NCI-H774 (cell line): Measurements from ENCODE around the gene PEPD.

Source experiments
- DNase-seq: peaks from one replicate; lab custom pipeline; 2025; lab: John Stamatoyannopoulos, UW

Gene PEPD

DNA sequence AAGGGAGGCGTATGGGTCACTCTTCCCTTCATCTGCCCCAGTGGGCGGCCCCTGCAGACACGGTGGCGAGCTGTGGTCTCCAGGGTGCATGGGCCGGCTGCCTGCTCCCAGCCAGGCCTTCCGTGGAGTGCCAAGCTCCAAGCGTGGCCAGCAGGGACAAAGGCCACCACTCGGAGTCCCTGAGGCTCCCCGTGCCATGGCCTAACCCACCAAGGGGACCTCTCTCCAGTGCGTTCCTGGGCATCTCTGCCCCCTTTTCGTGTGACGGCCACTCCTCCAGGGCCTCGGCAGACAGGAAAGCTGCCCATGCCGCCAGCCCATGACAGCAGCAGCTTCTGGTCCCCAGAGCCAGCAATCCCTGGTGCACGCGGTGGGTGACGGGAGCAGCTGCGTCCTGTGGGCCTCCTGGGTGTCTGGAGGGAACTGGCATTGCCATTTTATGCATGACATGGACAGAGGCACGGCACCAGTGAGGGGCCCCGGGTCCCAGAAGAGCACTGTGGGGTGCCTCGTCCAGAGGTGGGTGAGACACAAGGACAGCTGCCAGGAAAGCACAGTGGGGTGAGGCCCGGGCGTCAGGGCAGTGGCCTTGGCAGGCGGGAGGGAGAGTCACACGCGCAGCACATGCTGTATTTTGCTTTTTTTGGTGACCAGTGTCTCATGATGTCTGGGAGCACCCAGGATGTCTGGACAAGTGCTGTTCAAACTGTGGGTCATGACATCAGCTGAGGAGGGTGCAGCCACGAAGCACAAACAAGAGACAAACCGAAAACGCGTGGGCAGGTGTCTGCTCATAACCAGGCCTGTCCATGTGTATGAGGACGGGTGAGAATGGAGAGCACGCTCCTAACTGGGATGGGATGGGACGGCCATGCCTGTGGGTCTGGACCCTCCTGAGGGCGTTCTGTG is 115.8 kb downstream of the PEPD start:
- DNase-seq: no peak

DNA sequence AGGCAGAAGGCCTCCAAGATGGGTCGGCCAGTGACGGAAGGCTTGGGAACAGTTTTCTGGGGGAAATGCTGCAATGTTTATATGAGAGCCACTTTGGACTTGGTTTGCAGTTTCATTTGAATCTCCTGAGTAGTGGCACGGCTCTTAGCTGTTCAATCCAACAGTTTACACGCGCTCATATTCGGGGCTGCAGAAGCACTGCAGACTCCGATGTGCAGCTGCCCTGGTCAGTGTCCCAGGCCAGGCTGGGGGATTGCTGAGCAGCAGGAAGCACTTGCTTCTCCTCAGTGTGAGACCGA is 116.4 kb downstream of the PEPD start:
- DNase-seq: no peak

DNA sequence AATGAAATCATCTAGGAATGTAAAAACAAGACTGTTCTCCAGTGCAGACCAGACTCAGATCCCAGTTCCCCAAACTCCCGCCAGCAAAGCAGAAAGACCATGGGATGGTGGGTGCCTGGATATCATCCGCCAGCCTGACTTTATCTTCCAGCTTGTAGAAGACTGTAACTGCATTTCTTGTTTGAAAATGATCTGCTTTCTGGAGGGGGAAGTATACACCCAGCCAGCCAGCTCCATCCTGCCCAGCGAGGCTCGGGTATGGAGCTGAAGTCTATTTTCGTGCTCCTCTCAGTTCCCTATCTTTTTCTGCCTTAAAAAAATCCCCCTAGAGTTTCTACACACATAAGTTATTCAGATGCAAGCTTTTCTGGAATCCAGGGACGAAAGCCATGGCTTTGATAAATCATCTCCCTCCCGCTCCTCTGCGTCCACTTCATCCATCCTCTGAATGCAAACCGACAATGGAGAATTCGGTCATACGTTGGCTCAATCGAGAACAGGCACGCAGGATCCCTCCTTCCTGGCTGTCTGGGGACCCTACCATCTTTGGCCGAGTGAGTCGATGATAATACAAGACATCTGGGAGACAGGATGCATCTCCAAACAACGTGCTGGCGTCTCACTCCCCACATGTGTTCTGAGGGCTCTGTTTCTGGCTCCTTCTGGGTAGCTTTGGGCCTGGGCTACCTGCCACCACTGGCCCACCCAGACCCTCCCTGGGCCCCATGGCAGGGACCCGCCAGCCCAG is 116.9 kb downstream of the PEPD start:
- DNase-seq: no peak

DNA sequence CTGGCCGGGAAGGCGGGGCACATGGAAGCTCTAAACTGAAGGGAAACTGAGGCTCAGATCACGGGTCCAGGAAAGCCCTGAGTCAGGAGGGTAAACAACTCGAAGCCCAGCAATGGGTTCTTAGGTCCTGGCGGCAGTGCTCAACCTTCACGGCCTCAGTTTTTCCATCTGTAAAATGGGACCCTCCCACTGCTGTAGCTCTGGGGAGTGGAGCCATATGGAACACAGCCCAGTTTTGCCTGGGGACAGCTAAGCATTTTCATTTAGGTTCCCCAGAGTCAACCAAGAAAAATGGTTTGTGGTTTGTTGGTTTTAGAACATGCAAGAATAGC is 117.7 kb downstream of the PEPD start:
- no peak for DNase-seq

DNA sequence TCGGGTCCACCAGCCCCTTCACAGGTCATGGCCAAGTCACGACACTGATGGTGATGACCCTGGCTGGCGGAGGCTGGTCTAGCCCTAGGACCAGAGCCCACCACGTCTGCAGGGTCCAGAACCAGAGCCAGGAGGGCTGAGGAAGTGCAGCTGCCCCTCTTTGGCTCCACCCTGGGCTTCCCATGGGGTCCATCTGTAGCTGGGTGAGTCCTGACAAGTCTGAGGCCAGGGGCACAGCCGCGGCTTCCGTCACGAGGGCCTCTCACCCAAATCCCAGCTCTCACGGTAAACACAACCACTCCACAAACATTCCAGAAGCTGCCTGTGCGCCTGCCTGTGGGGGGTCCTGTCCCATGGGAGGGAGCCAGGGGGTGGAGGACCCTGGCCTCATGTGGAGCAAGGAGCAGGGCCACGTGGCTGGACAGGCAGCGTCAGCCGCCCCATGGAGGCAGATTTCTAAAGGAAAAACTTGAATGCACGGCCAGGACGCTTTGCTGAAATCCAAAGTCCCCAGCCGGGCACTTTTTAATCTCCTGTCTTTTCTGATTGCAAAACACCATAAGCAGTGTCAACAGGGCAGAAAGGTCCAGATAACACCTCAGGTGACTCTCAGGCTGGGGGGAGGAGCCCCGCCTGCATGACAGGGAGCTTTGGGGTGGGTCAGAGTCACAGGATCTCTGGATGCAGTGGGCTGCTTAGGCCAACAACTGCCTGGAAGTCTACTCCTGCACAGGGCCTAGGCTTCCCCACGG is 118.2 kb downstream of the PEPD start:
- no peak for DNase-seq

DNA sequence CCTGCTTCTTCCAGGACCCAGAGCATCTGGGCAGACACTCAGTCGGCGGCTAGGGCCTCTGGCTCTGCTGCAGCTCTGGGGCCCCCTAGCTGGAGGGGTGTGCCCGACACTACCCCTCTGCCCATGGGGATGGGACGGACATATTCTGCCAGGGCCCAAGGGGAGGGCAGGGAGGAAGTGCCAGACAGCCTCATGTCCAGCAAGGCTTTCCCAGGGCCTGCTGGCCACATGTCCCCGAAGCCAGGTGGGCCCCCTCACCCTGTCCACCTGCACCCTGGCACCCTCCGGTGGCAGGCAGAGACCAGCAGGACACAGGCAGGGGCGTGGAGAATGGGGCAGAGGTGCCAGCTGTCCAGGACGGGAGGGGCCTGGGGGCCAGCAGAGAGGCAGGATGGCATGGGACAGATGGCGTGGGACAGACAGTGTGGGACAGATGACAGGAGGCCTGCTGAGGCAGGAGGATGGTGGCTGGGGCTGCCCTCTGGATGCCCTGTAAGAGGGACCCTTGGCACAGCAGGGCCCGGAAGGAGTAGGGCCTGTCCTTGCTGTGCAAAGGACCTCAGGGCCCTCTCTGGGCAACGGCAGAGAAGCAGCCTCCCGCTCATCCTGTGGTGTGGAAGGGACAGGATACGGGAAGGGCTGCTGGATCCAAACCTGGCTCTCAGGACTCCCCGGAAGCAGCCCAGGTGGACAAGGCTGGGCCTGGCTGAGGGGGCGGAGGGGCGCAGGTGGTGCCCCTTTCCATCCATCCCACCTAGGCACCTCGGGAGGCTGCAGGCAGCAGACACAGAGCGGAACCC is 119.0 kb downstream of the PEPD start:
- DNase-seq: no peak

DNA sequence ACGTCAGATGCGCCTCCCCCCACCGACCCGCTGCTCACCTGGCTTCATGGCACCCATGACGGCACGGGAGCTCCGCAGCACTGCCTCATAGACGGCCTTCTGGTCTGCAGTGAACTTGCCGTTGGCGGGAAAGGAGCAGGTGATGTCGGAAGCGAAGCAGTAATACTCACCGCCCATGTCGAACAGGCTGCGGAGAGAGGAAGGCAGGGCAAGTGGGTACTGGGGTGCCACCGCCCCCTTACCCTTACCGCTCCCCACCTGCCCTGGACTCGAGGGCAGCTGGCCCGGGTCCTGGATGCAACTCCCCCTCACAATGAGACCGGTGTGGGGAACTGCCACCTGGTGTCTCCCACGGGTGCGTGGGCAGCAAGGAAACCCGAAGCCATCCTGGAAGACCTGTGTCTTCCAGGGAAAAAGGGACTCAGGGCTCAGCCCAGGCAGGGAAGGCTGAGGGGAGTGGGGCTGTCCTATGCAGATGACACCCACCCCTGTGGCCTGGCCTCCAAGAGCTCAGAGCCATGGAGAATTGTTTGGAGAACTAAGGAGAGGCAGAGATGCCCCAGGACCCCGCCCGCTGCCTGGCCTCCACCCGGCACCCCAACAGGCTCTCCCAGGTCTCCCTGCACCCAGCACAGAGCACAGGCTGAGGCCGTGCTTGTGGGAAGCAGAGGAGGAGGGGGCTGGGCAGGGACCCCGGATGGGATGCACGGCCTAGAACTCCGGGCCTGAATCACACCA is 119.7 kb downstream of the PEPD start:
- DNase-seq: no peak

DNA sequence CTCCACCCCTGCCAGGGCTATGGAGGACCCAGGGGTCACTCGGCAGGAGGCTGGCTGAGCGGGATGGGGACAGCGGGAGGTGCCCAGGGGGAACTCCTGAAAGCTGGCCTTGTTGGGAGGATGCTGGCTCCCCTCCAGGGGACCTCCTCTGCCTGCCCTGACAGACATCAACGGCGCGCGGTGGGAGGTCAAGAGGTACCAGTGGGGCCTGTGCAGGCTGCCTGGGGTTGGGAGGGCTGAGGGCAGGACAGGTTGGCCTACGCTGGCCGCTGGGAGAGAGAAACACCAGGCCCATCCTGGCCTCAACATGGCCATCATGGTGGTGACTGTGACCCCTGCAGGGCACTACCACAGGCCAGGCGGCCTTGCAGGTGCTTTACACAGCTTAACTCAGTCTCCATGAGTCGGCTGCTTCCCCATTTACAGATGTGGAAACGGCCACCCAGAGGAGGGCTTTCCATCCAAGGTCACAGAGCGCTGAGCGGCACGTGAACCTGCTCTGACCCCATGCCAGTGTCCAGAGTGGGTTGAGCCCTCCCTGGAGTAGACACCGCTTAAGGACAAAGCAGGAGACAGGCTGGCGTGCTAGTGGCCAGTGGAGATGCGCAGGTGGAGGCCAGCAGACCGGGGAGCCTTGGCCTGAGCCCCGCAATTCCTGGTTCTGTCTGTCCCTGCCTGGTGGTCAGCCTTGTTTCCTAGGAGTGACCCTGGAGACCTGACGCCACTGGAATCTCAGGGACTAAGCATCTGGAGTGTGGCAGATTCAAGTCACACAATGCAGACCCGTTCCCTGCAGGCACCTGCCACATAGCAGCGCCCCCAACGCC is 120.5 kb downstream of the PEPD start:
- DNase-seq: no peak

DNA sequence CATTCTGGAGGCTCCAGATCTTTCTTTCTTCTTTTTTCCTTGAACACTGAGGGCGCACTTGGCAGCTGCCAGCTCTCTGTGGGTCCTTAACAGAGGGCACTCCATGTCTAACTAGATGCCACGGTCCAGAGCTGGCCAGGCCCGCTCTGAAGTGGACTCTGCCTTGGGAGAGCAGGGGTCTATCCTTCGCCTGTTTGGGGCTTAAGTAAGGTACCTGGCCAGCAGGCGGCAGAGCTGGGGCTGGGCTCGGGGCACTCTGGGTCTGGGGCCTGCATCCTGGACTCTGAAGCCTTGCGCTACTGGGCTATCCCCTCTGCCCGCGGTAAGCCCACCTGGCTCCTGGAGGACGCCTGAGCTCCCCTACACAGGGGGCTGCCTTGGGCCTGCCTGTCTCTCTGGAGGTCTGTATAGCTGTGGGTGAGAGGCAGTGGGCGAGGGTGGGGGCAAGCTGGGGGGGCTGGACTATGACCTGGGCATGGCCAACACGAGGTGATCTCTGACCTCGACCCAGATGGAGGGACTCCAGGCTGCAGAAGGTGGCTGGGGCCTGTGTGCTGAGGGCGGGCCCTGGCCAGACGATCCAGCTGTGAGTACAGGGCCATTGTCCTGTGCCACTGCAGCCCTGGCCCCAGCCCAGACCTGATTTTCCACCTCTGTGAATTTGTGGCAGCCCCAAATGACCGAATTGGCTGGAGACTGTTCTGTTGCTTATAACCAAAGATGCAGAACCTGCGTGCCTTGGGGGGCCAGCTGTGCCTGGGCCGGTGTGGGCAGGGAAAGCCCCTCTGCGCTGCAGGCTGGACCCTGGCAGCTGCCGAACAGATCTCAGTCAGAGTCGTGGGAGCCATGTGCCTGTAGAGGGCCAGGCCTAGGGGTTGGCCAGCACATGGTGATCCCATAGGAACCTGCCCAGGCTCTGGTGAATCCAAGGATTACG is 121.6 kb downstream of the PEPD start:
- DNase-seq: no peak

DNA sequence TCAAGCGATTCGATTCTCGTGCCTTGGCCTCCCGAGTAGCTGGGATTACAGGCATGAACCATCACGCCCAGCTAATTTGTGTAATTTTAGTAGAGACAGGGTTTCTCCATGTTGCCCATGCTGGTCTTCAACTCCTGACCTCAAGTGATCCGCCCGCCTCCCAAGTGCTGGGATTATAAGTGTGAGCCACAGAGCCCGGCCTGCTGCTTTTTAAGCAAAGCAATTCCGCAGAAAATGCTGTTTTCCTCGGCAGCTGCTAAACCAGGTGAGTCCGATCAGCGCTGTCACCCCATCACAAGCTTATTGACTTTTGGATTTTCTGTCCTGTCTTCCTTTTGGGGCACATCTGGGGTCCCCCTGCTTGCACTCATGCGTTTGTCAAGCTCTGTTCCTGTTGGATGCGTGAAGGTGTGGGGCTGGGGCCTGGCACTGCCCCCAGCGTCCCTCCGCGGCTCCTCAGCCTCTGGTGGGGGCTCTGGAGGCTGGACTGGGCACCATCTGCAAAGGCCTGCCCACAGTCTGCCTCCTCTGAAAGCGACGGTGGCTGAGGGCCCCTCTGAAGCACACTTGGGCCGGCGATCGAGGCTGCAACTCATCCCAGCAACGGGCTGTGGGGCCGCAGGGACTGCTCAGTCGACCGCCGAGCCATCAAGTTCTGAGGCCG is 122.4 kb downstream of the PEPD start:
- no peak for DNase-seq

DNA sequence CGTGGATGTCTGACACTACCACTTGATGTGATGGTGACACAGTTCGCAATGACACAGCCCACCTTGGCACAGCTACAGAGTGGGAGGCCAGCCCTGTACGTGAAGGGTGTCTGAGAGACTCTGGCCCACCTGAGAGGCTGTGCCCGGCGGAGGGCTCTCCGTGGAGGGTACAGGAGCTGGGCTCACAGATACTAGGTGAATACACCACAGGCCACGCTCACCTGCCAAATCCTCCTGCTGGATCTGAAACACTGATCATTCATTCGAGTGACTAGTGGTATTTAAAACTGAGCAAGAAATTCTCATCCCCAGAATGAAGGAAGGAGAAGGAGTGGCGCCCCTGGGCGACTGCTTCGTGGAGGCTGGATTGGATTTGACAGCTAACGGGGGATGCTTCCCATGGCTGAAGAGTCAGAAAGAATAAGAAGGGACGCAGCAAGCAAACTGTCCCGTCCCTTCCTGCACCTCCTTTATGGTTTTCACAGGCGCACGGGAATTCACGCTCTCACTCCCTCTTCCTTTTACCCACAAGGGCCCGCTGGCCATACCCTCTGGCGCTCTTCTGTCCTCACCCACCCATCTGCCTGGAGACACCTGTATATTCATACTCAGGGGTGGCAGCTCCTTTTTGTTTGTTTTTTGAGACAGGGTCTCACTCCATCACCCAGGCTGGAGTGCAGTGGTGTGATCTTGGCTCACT is 123.1 kb downstream of the PEPD start:
- no peak for DNase-seq

DNA sequence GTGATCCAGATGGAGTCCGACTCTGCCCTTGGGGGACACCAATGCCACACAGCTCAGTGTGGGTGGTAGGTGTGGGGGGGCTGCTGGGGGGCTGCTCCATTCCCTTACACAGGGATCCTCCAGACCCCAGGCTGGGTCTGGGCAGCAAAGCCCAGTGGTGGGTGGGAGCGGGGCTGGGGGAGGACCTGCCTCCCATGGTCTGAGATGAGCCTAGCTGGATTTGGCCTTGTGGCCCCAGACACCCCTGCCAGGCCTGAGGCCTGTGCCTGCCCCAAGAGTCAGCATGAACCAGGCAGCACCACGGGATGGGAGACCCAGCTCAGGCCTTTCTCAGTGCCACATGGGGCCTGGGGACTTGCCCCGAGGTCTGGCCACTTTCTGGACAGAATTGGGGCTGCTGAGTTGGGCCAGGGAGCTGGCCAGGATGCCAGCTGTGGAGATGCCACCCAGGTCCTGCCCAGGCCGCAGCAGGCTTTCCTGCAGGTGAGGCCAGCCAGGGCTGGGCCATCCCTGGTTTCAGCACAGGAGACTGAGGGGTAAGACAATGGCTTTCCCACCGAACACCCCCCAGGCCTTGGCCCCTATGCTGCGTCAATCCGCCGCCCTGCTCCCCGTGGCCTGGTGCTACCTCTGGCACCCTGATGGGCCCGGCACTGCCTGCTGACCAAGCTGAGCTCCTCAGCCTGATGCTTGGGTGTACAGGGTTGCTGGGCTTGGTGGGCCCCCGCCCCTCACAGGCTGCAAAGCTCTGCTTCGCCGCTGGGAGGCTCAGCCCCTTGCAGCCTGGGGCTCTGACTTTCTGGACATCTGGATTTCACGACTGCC is 123.8 kb downstream of the PEPD start:
- DNase-seq: no peak

DNA sequence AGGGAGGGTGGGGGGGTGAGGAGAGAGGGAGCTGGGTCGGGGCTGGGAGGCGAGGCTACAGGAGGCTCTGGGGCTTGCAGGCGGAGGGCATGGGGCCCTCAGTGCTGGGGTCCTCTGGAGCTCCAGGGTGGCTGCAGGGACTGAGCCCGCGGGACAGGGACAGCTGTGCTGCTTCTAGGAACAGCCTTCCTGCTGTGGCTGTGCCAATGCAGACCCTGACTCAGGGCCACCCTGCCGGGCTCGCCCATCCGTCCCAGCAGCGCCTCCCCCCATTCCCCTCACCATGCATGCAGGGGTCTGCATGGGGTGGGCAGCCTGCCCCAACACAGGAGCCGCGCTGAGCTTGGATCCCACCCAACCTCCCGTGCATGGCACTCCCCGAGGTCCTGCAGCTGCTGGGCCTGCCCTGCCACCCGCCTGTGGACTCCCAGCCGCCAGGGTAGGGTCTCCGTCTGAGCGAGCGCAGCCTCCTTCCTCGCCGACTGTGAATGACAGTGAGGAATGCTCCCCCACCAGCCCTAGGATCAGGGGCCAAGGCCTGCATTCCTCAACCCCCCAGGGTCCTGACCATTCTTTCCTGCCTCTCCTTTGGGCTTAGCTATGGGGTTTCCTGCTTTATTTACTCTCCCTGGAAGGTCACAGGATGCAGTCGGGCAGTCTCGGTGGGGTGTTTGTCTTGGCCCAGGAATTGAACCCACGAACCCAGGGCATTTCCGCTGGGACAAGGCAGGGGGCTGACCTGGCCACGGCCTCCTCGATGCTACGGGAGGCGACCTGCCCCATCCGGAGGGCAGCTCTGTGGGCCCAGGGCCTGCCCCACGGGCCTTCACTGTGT is 124.7 kb downstream of the PEPD start:
- no peak for DNase-seq

DNA sequence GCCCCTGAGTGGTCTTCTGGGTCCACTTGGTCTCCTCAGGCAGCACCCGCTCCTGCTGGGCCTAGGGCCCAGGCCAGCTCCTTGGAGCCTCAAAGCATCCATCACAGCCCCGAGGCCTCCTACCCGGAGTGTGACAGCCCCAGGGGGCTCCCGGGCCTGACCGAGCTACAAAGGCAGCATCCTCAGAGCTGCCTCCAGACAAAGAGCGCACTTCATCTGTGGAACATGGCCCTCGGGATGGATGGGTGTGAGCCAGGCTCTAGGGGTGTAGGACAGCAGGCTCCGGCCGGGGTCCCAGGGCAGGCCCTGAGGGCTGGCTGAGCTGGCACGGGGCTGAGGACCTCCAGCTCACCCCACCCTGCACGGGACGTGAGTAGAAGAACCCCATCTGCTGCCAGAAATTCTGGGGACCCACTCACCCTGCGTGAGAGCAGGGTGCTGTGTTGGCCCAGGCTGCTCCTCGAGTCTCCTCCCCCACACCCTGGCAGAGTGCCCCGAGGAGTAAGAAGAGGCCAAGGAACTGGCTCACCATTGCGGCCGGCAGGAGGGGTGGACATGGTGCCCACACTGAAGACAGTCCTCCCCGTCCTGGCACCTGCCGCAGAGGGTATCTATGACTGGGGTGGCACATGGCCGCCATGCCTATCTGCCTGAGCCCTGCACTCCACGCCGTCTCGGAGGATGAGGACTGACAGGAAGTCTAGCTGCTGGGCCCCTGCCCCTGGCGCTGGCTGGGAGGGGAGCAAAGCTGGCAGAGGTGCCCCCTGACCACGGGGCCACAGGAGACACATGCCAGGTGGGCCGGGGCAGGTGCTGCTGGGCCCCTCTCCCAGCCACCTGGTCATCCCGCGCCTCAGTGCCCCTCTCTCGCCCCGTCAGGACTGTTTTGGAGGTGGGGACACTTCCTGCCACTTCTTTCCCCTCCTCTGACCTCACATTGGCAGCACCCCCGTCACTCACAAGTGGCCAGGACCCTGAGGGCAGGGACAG is 125.7 kb downstream of the PEPD start:
- no peak for DNase-seq
